CD8-positive, alpha-beta memory T cell (primary cell): ENCODE data around the gene SLC38A2. TPM values are rescaled to one million over a fixed set of nuclear protein-coding genes. Genes with fewer than 3 reads are reported as not detected.

Experiments
- CTCF ChIA-PET: fragments of 350-600 bp; sonication (Branson Sonifier 250); formaldehyde crosslinking; loops from one replicate; lab custom pipeline; 2021; ENCODE audit warnings: antibody characterized with exemption; lab: Charles Lee
- POLR2A ChIA-PET: fragments of 350-600 bp; sonication (Branson Sonifier 250); formaldehyde crosslinking; loops from one replicate; lab custom pipeline; 2021; ENCODE audit warnings: antibody characterized with exemption; lab: Charles Lee
- DNase-seq, 5 donors: peaks; one replicate each; pipeline versions ENCODE4 v3.0.0 to v3.0.0-alpha.2; 2020 to 2022; ENCODE audit warnings: mixed read lengths in 1 of 5
- H3K27ac ChIP-seq: one replicate; pipeline ENCODE4 v1.7.0; 2013; ENCODE audit warnings: low read depth, mild to moderate bottlenecking, low read length, moderate library complexity
- H3K27me3 ChIP-seq: 2 replicates; pipeline ENCODE4 v1.7.0; 2013; ENCODE audit warnings: low read length, mild to moderate bottlenecking; ENCODE audit not compliant: insufficient read depth, poor library complexity, severe bottlenecking
- H3K36me3 ChIP-seq: 2 replicates; pipeline ENCODE4 v1.7.0; 2013; ENCODE audit warnings: mild to moderate bottlenecking, low read length, moderate library complexity; ENCODE audit not compliant: insufficient read depth
- H3K4me1 ChIP-seq: 2 replicates; pipeline ENCODE4 v1.7.0; 2013; ENCODE audit warnings: mild to moderate bottlenecking, low read length, moderate library complexity; ENCODE audit not compliant: insufficient read depth
- H3K4me3 ChIP-seq: 2 replicates; pipeline ENCODE4 v1.7.0; 2013; ENCODE audit warnings: mild to moderate bottlenecking, low read length
- H3K9me3 ChIP-seq: 2 replicates; pipeline ENCODE4 v1.7.0; 2013; ENCODE audit warnings: mild to moderate bottlenecking, low read length
- H3K27ac Mint-ChIP-seq, 8 donors: one replicate each; pipeline ENCODE4 v1.8.0; 2020 to 2021; ENCODE audit warnings: mixed read lengths in 8 of 8, mild to moderate bottlenecking in 6 of 8, inconsistent platforms in 3 of 8, moderate library complexity in 3 of 8
- H3K27me3 Mint-ChIP-seq, 2 donors: one replicate each; pipeline ENCODE4 v1.8.0; 2020 to 2021; ENCODE audit warnings: mixed read lengths in 2 of 2, mild to moderate bottlenecking in 1 of 2, moderate library complexity in 1 of 2
- H3K36me3 Mint-ChIP-seq, 3 donors: one replicate each; pipeline ENCODE4 v1.8.0; 2020 to 2021; ENCODE audit warnings: mixed read lengths in 3 of 3, inconsistent platforms in 1 of 3, mild to moderate bottlenecking in 1 of 3
- H3K4me1 Mint-ChIP-seq, 3 donors: one replicate each; pipeline ENCODE4 v1.8.0; 2020 to 2021; ENCODE audit warnings: mixed read lengths in 3 of 3, inconsistent platforms in 1 of 3, mild to moderate bottlenecking in 1 of 3
- H3K4me3 Mint-ChIP-seq, 7 donors: one replicate each; pipeline ENCODE4 v1.8.0; 2020 to 2021; ENCODE audit warnings: mixed read lengths in 7 of 7, mild to moderate bottlenecking in 6 of 7, moderate library complexity in 4 of 7, inconsistent platforms in 2 of 7
- H3K9me3 Mint-ChIP-seq, 5 donors: one replicate each; pipeline ENCODE4 v1.8.0; 2020 to 2022; ENCODE audit warnings: mixed read lengths in 5 of 5, mild to moderate bottlenecking in 3 of 5, moderate library complexity in 2 of 5, inconsistent platforms in 1 of 5
- polyA plus RNA-seq: library from polyadenylated mRNA; unstranded; fragments of 300-500 nt; fragmentation: Illumina TruSeq; gene quantifications from one replicate; pipeline ENCODE4 v1.2.3, GENCODE V29; 2021
- total RNA-seq, 2 experiments: library from RNA; stranded (reverse); gene quantifications; one replicate each; pipeline ENCODE4 v1.2.3, GENCODE V29; 2021

The SLC38A2 gene
- total RNA-seq (100 to 1,000 TPM; 198 to 202 TPM), polyA plus RNA-seq (58.4 TPM)

GRCh38 chr12:46372544-46373300 lies at the start of gene SLC38A2:
Gene SLC38A2, minus strand, starts transcription at chr12:46372773. Its CDS starts 1,480 bp downstream, at chr12:46371293.
- Histone ChIP-seq H3K4me1 (peaks cover 44% of the 10 kb centered on the region), H3K9me3 (no peaks in the 10 kb centered on the region), H3K36me3 (peaks cover 20% of the 10 kb centered on the region), H3K27me3 (no peaks in the 10 kb centered on the region), H3K4me3 (peak within 1 kb of the TSS; percentile 90), H3K27ac (peak within 1 kb of the TSS; percentile 92)
- Mint-ChIP-seq H3K36me3 (peaks cover 3 to 47% (median 3%) of the 10 kb centered on the region in 3 donors), H3K9me3 (peaks cover 0 to 2% (median 0%) of the 10 kb centered on the region in 5 donors), H3K27ac (peak within 1 kb of the TSS; percentile 95 to 100 (median 99)), H3K4me1 (peaks cover 49 to 52% (median 51%) of the 10 kb centered on the region in 3 donors), H3K27me3 (peaks cover 0 to 16% of the 10 kb centered on the region in 2 donors), H3K4me3 (peak within 1 kb of the TSS; percentile 97 to 100 (median 99))
- DNase-seq = peak; percentile 95 to 98 (median 96)
- POLR2A ChIA-PET = interaction anchor here (0.6 to 2.5 kb wide), 5 partner anchors 103 to 835 kb away, joined by 3 to 20 read pairs (median 3); partner anchors contain the start of gene SLC38A1
- CTCF ChIA-PET = no interaction called here

GRCh38 chr12:46419675-46420074 lies 47.1 kb upstream of the SLC38A2 start:
- Mint-ChIP-seq H3K9me3 (peaks cover 6 to 23% (median 10%) of the 10 kb centered on the region in 5 donors), H3K4me3 (no peak overlapping the region), H3K4me1 (no peaks in the 10 kb centered on the region), H3K36me3 (peaks cover 5 to 37% (median 5%) of the 10 kb centered on the region in 3 donors), H3K27me3 (peaks cover 0 to 9% of the 10 kb centered on the region in 2 donors), H3K27ac (no peak overlapping the region)
- Histone ChIP-seq H3K27ac (no peak overlapping the region), H3K36me3 (no peaks in the 10 kb centered on the region), H3K9me3 (no peaks in the 10 kb centered on the region), H3K4me3 (no peak overlapping the region), H3K4me1 (no peaks in the 10 kb centered on the region), H3K27me3 (no peaks in the 10 kb centered on the region)
- DNase-seq = no peak
- ChIA-PET CTCF (no interaction called here), POLR2A (no interaction called here)

GRCh38 chr12:46415552-46415951 lies 43.0 kb upstream of the SLC38A2 start:
- POLR2A ChIA-PET = no interaction called here
- H3K4me3 ChIP-seq = no peak overlapping the region
- Mint-ChIP-seq H3K4me1 (no peaks in the 10 kb centered on the region), H3K4me3 (no peak overlapping the region), H3K36me3 (peaks cover 2 to 32% (median 4%) of the 10 kb centered on the region in 3 donors), H3K9me3 (peaks cover 0 to 10% (median 9%) of the 10 kb centered on the region in 5 donors), H3K27ac (no peak overlapping the region), H3K27me3 (peaks cover 0 to 9% of the 10 kb centered on the region in 2 donors)
- H3K27ac ChIP-seq = no peak overlapping the region
- DNase-seq = no peak
- CTCF ChIA-PET = no interaction called here
- no peaks in the 10 kb centered on the region for H3K4me1 ChIP-seq
- no peaks in the 10 kb centered on the region for H3K9me3 ChIP-seq
- no peaks in the 10 kb centered on the region for H3K36me3 ChIP-seq
- H3K27me3 ChIP-seq = no peaks in the 10 kb centered on the region

- Mint-ChIP-seq H3K4me3 (no peak overlapping the region), H3K9me3 (peaks cover 0 to 5% (median 4%) of the 10 kb centered on the region in 5 donors), H3K27me3 (peaks cover 0 to 5% of the 10 kb centered on the region in 2 donors), H3K27ac (no peak overlapping the region), H3K4me1 (no peaks in the 10 kb centered on the region), H3K36me3 (peaks cover 2 to 24% (median 4%) of the 10 kb centered on the region in 3 donors)
- H3K9me3 ChIP-seq = no peaks in the 10 kb centered on the region
- H3K36me3 ChIP-seq = no peaks in the 10 kb centered on the region
- no peaks in the 10 kb centered on the region for H3K27me3 ChIP-seq
- H3K27ac ChIP-seq = no peak overlapping the region
- no peak overlapping the region for H3K4me3 ChIP-seq
- no peak for DNase-seq
- ChIA-PET CTCF (no interaction called here), POLR2A (no interaction called here)
- H3K4me1 ChIP-seq = no peaks in the 10 kb centered on the region
Observed at GRCh38 chr12:46414591-46415268, 42.2 kb upstream of the SLC38A2 start.

- H3K4me3 Mint-ChIP-seq = no peak overlapping the region
- Histone ChIP-seq H3K27ac (no peak overlapping the region), H3K4me3 (no peak overlapping the region), H3K27me3 (no peaks in the 10 kb centered on the region), H3K4me1 (no peaks in the 10 kb centered on the region), H3K9me3 (no peaks in the 10 kb centered on the region), H3K36me3 (no peaks in the 10 kb centered on the region)
- ChIA-PET CTCF (no interaction called here), POLR2A (no interaction called here)
- H3K4me1 Mint-ChIP-seq = no peaks in the 10 kb centered on the region
- H3K27ac Mint-ChIP-seq = no peak overlapping the region
- DNase-seq = no peak
- peaks cover 0 to 4% of the 10 kb centered on the region in 2 donors for H3K27me3 Mint-ChIP-seq
- peaks cover 2 to 10% (median 3%) of the 10 kb centered on the region in 3 donors for H3K36me3 Mint-ChIP-seq
- H3K9me3 Mint-ChIP-seq = no peaks in the 10 kb centered on the region
Observed at GRCh38 chr12:46413368-46413767, 40.8 kb upstream of the SLC38A2 start.

GRCh38 chr12:46412857-46413256 lies 40.3 kb upstream of the SLC38A2 start:
- CTCF ChIA-PET = no interaction called here
- Histone ChIP-seq H3K4me1 (no peaks in the 10 kb centered on the region), H3K36me3 (no peaks in the 10 kb centered on the region), H3K4me3 (no peak overlapping the region), H3K9me3 (no peaks in the 10 kb centered on the region), H3K27me3 (no peaks in the 10 kb centered on the region), H3K27ac (no peak overlapping the region)
- Mint-ChIP-seq H3K4me1 (peaks cover 0 to under 1% (median 0%) of the 10 kb centered on the region in 3 donors), H3K4me3 (no peak overlapping the region), H3K36me3 (peaks cover 0 to 5% (median 2%) of the 10 kb centered on the region in 3 donors), H3K27ac (no peak overlapping the region), H3K27me3 (no peaks in the 10 kb centered on the region), H3K9me3 (no peaks in the 10 kb centered on the region)
- POLR2A ChIA-PET = no interaction called here
- DNase-seq = no peak

- Mint-ChIP-seq H3K4me3 (no peak overlapping the region), H3K36me3 (peaks cover 0 to 3% (median 2%) of the 10 kb centered on the region in 3 donors), H3K27me3 (peaks cover 0 to 2% of the 10 kb centered on the region in 2 donors), H3K4me1 (peaks cover 5 to 9% (median 8%) of the 10 kb centered on the region in 3 donors), H3K27ac (no peak overlapping the region), H3K9me3 (no peaks in the 10 kb centered on the region)
- Histone ChIP-seq H3K36me3 (no peaks in the 10 kb centered on the region), H3K9me3 (no peaks in the 10 kb centered on the region), H3K27ac (no peak overlapping the region), H3K27me3 (no peaks in the 10 kb centered on the region), H3K4me3 (no peak overlapping the region), H3K4me1 (no peaks in the 10 kb centered on the region)
- DNase-seq = no peak
- CTCF ChIA-PET = no interaction called here
- POLR2A ChIA-PET = no interaction called here
Observed at GRCh38 chr12:46410495-46410894, 37.9 kb upstream of the SLC38A2 start.

GRCh38 chr12:46409974-46410373 lies 37.4 kb upstream of the SLC38A2 start:
- Mint-ChIP-seq H3K36me3 (peaks cover 0 to 3% (median 2%) of the 10 kb centered on the region in 3 donors), H3K9me3 (no peaks in the 10 kb centered on the region), H3K27me3 (peaks cover 0 to 2% of the 10 kb centered on the region in 2 donors), H3K27ac (peak overlapping the region in 1 of 8 donors; percentile 1), H3K4me3 (no peak overlapping the region), H3K4me1 (peaks cover 5 to 9% (median 8%) of the 10 kb centered on the region in 3 donors)
- H3K27ac ChIP-seq = no peak overlapping the region
- no peaks in the 10 kb centered on the region for H3K27me3 ChIP-seq
- no peak for DNase-seq
- H3K4me1 ChIP-seq = no peaks in the 10 kb centered on the region
- ChIA-PET POLR2A (no interaction called here), CTCF (interaction anchor here (0.6 kb wide), 1 partner anchor 1821 kb away, joined by 3 read pairs; no protein-coding TSS in a partner anchor)
- H3K4me3 ChIP-seq = no peak overlapping the region
- H3K36me3 ChIP-seq = no peaks in the 10 kb centered on the region
- H3K9me3 ChIP-seq = no peaks in the 10 kb centered on the region
